OCI-LY3 (cell line): ENCODE data around the gene C9orf153.
"Not testable (repeated sequence)": the region's sequence is repeated elsewhere in the genome, so short reads cannot be mapped to it uniquely, and the experiment has no call there.

Experiments used
- EZH2phosphoT487 ChIP-seq: fragments of 200-600 bp; shearing (Covaris generic); IDR thresholded peaks from 2 replicates; pipeline ENCODE4 v1.6.1; 2018; ENCODE audit warnings: antibody characterized with exemption, mixed run types, low read depth
- TF ChIP-seq, protein P1 (sequence below): fragments of 200-600, 300-600 bp; sonication (generic); IDR thresholded peaks from 2 replicates; pipeline ENCODE4 v1.5.1; 2014; ENCODE audit warnings: antibody characterized with exemption, low read length, low read depth

DNA sequence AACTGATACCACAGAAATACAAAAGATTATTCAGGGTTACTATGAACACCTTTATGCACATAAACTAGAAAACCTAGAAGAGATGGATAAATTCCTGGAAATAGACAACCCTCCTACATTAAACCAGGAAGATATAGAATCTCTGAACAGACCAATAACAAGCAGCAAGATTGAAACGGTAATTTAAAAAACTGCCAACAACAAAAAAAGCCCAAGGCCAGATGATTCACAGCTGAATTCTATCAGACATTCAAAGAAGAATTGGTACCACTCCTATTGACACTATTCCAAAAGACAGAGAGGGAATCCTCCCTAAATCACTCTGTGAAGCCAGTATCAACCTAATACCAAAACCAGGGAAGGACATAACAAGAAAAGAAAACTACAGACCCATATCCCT lies 68.8 kb downstream of the C9orf153 start:
- TF ChIP-seq, protein P1, sequence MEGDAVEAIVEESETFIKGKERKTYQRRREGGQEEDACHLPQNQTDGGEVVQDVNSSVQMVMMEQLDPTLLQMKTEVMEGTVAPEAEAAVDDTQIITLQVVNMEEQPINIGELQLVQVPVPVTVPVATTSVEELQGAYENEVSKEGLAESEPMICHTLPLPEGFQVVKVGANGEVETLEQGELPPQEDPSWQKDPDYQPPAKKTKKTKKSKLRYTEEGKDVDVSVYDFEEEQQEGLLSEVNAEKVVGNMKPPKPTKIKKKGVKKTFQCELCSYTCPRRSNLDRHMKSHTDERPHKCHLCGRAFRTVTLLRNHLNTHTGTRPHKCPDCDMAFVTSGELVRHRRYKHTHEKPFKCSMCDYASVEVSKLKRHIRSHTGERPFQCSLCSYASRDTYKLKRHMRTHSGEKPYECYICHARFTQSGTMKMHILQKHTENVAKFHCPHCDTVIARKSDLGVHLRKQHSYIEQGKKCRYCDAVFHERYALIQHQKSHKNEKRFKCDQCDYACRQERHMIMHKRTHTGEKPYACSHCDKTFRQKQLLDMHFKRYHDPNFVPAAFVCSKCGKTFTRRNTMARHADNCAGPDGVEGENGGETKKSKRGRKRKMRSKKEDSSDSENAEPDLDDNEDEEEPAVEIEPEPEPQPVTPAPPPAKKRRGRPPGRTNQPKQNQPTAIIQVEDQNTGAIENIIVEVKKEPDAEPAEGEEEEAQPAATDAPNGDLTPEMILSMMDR: not testable (repeated sequence)
- TF ChIP-seq EZH2phosphoT487: not testable (repeated sequence)
